Myocyte (in vitro differentiated cells): ENCODE measurements around the gene SH3PXD2A. TPM values are rescaled to one million over a fixed set of nuclear protein-coding genes. Genes with fewer than 3 reads are reported as not detected.
A peak's percentile ranks its signal among the peaks of the same experiment; 100 is the strongest.

ENCODE experiments used
- DNase-seq: peaks from one replicate; pipeline ENCODE4 v3.0.0-alpha.2; 2012; ENCODE audit warnings: low read depth
- total RNA-seq: library from RNA; depleted of rRNA; stranded (reverse); fragments of >200 nt; gene quantifications from 2 replicates; pipeline ENCODE4 v1.2.3, GENCODE V29; 2014

SH3PXD2A gene
- total RNA-seq, 1 donor from 2014 or later: 38.8 TPM

DNA sequence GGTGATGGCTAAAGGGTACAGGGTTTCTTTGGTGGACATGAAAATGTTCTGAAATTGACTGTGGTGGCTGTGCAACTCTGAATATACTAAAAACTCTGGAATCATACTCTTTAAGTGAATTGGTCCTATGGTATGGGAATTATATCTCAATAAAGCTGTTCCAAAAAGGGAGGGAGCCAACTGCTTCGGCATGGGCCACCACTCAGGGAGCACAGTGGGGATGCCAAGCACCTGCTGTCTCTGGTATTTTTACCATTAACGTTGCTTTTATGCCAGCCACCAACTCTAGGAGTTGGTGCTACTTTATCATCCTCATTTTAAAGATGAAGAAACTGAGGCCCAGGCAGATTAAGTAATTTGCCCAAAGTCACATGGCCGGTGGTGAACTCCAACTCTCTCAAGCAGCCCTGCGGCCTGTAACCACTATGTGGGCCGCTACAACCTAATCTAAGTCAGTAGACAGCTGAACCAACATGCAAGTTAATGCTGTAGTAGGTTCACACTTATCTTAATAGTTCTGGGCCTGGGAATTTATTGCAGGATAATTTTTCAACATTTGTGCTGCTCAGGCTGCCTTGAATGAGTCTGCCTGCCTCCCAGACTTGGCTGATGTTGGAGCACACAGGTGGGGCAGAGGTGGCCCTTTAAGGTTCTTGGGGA, 20.8 kb downstream of the SH3PXD2A start:
- peak; percentile 54 for DNase-seq

DNA sequence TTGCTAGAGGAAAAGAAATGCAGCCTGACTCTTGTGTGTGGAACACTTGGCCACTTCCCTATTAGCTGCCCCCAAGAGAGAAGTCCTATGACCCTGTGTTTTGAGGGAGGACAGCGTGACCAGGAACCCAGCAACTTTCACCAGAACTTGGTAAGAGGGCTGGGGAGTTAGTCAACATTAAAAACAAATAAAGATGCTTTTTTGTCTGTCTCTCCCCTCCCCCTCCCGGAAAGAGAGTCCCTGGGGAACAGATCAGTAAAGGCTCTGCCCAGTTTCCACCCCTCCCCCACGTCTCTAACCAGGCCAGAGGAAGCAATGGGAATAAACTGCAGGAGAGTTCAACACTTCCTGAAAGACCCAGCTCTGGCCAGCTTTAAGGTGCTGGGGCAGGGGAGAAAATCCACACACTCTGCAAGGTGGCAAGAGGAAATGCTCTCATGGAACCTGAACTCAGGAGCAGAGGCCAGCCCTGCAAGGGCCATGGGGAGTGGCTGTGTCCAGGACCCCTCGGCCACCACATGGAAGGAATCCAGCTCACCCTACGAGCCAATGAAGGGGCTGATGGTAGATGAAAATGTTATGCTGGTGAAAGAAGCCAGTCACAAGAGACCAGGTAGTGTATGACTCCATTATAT, 21.5 kb downstream of the SH3PXD2A start:
- peak; percentile 38 for DNase-seq

DNA sequence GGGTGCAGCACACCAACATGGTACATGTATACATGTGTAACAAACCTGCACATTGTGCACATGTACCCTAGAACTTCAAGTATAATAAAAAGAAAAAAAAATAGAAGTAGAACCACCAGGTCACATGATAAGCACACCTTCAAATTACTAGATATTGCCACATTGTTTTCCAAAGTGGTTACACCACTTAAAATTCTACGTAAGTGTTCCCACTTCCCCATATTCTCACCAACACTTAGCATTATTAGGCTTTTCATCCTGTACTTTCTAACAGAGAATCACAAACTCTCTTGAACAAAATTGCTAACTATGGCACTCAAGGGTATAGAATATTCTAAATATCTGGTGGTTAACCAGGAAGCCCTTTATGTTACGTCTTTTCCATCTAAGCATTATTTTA, 22.6 kb downstream of the SH3PXD2A start:
- DNase-seq: no peak

DNA sequence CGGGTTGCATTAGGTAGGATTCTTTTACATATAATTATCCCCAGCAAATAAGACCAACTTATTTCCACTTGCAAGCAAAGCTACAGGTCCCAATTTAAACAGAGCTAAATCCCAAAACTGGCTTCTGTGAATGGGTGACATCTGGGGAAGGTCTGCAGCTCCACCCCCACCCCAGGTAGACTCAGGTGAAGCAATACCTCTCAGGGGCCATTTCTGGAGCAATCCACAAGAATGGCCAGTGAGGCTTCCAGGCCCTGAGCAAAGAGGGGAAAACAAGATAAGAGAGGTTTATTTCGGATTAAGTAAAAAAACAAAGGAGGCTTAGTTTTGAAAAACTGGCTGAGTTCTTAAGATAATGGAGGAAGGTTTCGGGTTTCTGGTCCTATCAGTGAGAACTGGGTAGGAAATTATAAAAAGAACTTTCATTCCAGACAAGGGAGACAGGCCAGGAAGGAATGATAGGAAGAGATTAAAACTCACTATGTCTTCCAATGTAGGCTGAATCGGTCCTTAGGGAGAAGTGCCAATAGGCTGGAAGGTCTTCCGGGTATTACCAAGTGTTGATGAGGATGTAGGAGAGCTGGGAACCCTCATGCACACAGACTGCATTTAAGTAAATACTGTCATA, 25.4 kb downstream of the SH3PXD2A start:
- no peak for DNase-seq

GRCh38 chr10:103829278-103829677, 26.1 kb downstream of the SH3PXD2A start:
- no peak for DNase-seq

GRCh38 chr10:103828587-103829197, 26.7 kb downstream of the SH3PXD2A start:
- DNase-seq: no peak

DNA sequence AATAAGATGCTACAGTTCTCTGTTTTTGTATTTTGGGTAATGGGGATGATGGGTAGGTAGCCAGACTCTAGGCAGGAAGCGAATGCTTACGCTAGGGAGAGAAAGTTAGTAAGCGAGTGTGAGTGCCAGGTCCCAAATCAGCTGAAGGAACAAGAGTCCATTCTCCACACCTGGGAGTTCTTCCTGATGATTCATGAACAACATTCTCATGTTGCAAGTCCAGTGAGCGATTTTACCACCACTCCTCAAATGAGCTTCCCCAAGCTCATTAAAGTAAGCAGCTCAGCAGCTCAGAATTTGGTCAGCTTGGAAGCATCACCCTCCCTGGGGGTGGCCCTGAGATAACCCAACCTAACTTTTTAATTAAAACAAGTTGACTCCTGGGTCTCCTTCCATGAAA, 27.3 kb downstream of the SH3PXD2A start:
- no peak for DNase-seq

DNA sequence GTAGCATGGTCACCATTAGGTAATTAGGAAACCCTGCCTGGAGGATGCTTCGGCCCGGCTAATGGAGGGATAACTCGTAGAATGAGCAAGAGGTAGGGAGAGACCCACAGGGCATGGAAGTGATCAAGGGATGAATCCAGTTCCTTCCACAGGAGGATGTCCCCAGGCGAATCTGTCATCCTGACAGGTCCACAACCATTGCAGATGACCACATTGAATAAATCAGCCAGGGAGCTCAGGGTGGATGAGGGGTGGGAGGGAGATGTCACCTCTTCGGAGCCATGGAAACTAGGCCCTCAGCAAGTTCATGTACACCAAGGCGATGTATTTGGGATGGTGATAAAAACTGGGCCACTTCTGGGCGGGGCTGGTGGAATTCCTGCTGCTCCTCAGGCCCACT, 28.5 kb downstream of the SH3PXD2A start:
- no peak for DNase-seq

GRCh38 chr10:103824281-103824680, 31.1 kb downstream of the SH3PXD2A start:
- no peak for DNase-seq

- peak; percentile 39 for DNase-seq
Observed at GRCh38 chr10:103823706-103824272, 31.6 kb downstream of the SH3PXD2A start.

GRCh38 chr10:103822800-103823199, 32.6 kb downstream of the SH3PXD2A start:
- no peak for DNase-seq

DNA sequence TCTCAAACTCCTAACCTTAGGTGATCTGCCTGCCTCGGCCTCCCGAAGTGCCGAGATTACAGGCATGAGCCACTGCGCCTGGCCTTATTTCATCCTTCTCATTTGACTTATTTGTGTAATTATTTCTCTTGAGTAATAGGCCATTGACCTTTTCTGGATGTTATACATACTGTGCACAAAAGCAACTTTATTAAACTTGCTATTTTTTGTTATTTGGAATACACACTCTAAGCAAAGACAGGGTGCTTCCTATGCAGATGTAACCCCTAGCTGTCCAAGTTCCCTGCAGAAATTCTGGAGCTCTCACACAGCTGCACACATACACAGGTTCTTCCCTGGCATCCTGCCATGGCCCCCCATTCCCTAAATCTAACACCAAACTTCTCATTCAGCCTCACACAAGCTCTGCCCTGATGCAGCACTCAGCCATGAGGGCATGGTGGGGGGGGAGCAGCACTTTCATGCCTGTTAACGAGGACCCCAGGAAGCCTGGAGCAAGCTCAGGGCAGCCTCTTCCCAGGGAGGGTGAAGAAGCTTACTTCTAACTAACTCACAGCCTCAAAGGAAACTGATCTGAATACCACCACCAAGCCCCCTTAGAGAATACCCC, 33.2 kb downstream of the SH3PXD2A start:
- DNase-seq: no peak

GRCh38 chr10:103820101-103821062, 35.0 kb downstream of the SH3PXD2A start:
- peak; percentile 22 for DNase-seq

GRCh38 chr10:103819493-103819892, 35.9 kb downstream of the SH3PXD2A start:
- DNase-seq: peak; percentile 40

DNA sequence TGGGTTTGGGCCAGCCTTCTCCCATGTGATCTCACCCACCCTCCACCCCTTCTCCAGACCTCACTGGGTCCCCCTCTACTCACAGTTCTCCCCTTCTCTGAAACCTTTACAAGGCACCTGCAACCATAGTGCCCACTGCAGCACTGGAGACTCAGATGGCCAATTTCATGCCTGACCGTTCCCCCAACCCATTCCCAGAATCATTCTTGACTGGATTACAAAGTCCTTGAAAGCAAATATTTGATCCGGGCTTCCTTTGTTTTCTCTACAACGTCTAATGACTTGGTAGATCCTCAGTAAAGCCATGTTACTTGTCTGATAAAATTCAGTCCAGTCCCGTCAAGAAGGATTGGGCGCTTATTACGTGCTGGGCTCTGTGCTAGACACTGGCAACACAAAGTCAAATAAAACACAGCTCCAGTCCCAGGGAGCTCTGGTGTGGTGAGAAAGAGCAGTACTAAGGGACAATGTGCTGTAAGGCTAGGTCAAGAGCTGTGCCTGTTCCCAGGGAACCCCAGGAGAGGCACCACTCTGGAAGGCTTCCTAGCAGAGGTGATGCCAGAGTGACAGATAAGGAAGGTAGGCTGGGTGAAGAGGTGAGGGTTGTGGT, 36.5 kb downstream of the SH3PXD2A start:
- DNase-seq: no peak

DNA sequence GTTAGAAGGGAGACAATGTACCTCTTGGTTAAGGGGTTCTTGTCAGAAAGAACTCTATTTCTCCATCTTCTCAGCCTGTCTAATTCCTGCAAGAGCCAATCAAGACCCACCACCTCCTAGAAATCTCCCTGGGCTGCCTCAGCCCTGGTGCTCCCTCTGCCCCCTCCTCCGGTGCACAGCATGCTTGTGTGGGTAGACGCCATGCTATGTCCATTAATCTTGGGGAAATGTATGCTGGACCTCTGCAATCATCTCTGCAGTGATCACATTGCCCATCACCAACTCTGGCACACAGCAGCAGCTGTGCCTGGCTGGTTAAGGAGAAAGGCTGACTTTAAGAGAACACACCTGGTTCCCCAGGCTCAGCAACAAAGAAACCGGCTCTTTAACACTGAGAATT, 37.3 kb downstream of the SH3PXD2A start:
- no peak for DNase-seq

GRCh38 chr10:103816431-103816830, 38.9 kb downstream of the SH3PXD2A start:
- DNase-seq: peak; percentile 20

DNA sequence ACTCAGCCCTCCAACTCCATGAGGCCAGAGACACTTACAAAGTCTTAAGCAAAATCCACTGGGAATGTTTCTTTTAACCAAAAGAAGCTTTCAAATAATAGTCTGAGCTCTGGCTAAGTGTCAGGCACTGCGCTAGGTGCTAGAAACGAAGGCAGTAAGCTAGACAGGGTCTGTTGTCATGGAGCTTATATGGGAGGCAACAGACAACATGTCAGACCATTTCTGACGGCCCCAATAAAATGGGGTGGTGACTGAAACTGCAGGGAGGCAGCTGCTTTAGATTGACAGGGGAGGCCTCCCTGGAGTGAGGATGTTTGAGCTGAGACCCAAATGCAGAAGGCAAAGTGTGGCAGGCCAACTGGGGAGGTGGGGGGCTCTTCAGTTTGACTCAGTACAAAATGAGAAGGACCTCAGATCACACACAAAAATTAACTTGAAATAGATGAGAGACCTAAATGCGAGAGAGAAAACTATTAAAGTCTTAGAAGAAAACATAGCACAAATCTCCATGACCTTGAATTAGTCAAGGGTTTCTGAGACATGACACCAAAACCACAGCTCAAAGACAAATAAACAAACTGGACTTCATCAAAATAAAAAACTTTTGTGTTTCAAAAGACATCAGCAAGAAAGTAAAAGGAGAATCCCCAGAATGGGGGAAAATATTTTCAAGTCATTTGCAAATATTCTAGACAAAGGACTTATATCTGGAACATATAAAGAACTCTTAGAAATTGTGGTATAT, 40.6 kb downstream of the SH3PXD2A start:
- no peak for DNase-seq

DNA sequence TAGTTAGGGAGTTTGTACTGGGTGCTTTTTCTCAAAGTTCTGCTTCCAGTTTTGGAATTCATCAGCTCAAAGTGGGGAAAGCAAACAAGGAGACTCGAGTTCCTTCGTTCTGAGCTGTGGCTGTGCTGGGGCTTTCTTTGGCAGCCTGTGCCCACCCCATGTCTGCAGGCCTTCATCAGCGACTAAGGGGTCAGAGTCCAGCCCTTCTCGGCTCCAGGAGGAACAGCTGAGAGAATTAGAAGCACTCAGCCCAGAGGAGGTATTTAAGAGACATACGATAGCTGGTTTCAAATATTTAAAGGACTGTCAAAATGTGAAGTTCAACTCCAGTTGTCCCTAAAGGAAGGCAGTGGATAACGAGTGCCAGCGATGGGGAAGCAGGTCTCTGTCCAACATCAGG, 41.3 kb downstream of the SH3PXD2A start:
- peak; percentile 44 for DNase-seq
